Activated naive CD8-positive, alpha-beta T cell treated with anti-CD3 and anti-CD28 coated beads, Interleukin-2, amount 50 U/mL, for 24 hours (primary cell): ENCODE data around the gene ICAM1.
"Not testable (repeated sequence)": the region's sequence is repeated elsewhere in the genome, so short reads cannot be mapped to it uniquely, and the experiment has no call there.

Experiments used
- ATAC-seq: fragments of 150-1000 bp; cut with Tn5 transposase; one replicate; pipeline ENCODE4 v1.10.0; 2021
- DNase-seq: peaks from one replicate; pipeline ENCODE4 v3.0.0; 2021
- H3K27ac Mint-ChIP-seq: one replicate; pipeline ENCODE4 v1.8.0; 2021; ENCODE audit warnings: mild to moderate bottlenecking, mixed read lengths
- H3K27me3 Mint-ChIP-seq: one replicate; pipeline ENCODE4 v1.8.0; 2021; ENCODE audit warnings: mixed read lengths
- H3K36me3 Mint-ChIP-seq: one replicate; pipeline ENCODE4 v1.8.0; 2021; ENCODE audit warnings: low read depth, mixed read lengths
- H3K4me1 Mint-ChIP-seq: one replicate; pipeline ENCODE4 v1.8.0; 2021; ENCODE audit warnings: mixed read lengths
- H3K4me3 Mint-ChIP-seq: one replicate; pipeline ENCODE4 v1.8.0; 2021; ENCODE audit warnings: mild to moderate bottlenecking, moderate library complexity, mixed read lengths
- H3K9me3 Mint-ChIP-seq: one replicate; pipeline ENCODE4 v1.8.0; 2021; ENCODE audit warnings: mixed read lengths

ICAM1 gene

DNA sequence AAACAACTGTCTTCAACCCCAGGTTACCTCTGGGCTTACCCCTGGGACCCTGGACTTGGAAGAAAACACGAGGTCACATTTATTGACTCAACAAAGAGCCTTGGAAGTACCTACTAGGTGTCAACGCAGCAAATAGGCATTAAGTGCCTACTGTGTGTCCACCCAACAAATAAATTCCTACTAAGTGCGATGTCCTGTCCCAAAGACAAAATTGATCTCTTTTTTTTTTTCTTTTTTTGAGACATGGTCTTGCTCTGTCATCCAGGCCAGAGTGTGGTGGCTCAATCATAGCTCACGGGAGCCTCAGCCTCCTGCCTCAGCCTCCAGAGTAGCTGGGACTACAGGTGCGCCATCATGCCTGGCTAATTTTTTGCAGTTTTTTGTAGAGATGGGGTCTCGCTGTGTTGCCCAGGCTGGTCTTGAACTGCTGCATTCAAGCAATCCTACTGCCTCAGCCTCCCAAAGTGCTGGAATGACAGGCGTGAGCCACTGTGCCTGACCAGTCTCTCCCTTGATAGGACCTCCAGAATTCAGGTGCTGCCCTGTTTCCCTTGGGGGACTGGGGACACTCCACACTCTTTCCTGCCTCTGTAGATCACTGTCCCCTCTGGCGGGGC lies 39.2 kb upstream of the ICAM1 start:
- peak overlapping the region; percentile 71 for H3K4me3 Mint-ChIP-seq
- no peak for ATAC-seq
- H3K4me1 Mint-ChIP-seq = peaks cover 34% of the 10 kb centered on the region
- no peaks in the 10 kb centered on the region for H3K9me3 Mint-ChIP-seq
- no peak for DNase-seq
- no peaks in the 10 kb centered on the region for H3K36me3 Mint-ChIP-seq
- H3K27me3 Mint-ChIP-seq = no peaks in the 10 kb centered on the region
- peak overlapping the region; percentile 27 for H3K27ac Mint-ChIP-seq

- H3K27ac Mint-ChIP-seq = no peak overlapping the region
- ATAC-seq = no peak
Measured at GRCh38 chr19:10233946-10234345, 37.0 kb upstream of the ICAM1 start.

DNA sequence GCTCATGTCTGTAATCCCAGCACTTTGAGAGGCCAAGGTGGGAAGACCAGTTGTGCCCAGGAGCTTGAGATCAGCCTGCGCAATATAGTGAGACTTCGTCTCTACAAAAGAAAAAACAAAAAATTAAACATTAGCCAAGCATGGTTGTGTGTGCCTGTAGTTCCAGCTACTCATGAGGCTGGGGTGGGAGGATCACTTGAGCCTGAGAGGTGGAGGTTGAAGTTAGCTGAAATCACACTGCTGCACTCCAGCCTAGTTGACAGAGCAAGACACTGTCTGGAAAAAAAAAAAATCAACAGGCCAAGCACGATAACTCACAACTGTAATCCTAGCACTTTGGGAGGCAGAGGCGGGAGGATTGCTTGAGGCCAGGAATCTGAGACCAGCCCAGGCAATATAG lies 35.9 kb upstream of the ICAM1 start:
- ATAC-seq (no peak), DNase-seq (no peak)
- no peaks in the 10 kb centered on the region for H3K9me3 Mint-ChIP-seq
- peaks cover 35% of the 10 kb centered on the region for H3K4me1 Mint-ChIP-seq
- H3K27me3 Mint-ChIP-seq = no peaks in the 10 kb centered on the region
- H3K4me3 Mint-ChIP-seq = no peak overlapping the region
- H3K36me3 Mint-ChIP-seq = no peaks in the 10 kb centered on the region
- peak overlapping the region; percentile 98 for H3K27ac Mint-ChIP-seq

More at GRCh38 chr19:10233946-10234345, 37.0 kb upstream of the ICAM1 start:
- H3K36me3 Mint-ChIP-seq = no peaks in the 10 kb centered on the region
- H3K27me3 Mint-ChIP-seq = no peaks in the 10 kb centered on the region
- H3K4me3 Mint-ChIP-seq = no peak overlapping the region
- peaks cover 38% of the 10 kb centered on the region for H3K4me1 Mint-ChIP-seq
- H3K9me3 Mint-ChIP-seq = no peaks in the 10 kb centered on the region
- no peak for DNase-seq

- not testable (repeated sequence) for DNase-seq, ATAC-seq, H3K36me3 Mint-ChIP-seq, H3K4me3 Mint-ChIP-seq, H3K9me3 Mint-ChIP-seq, H3K27me3 Mint-ChIP-seq
- peaks cover 35% of the 10 kb centered on the region for H3K4me1 Mint-ChIP-seq
- H3K27ac Mint-ChIP-seq = peak overlapping the region; percentile 98
Measured at GRCh38 chr19:10235409-10235808, 35.5 kb upstream of the ICAM1 start.

- no peaks in the 10 kb centered on the region for H3K36me3 Mint-ChIP-seq
- no peak overlapping the region for H3K4me3 Mint-ChIP-seq
- H3K27ac Mint-ChIP-seq = no peak overlapping the region
- H3K27me3 Mint-ChIP-seq = no peaks in the 10 kb centered on the region
- DNase-seq (no peak), ATAC-seq (no peak)
- peaks cover 29% of the 10 kb centered on the region for H3K4me1 Mint-ChIP-seq
- no peaks in the 10 kb centered on the region for H3K9me3 Mint-ChIP-seq
Measured at GRCh38 chr19:10237702-10238101, 33.2 kb upstream of the ICAM1 start.

DNA sequence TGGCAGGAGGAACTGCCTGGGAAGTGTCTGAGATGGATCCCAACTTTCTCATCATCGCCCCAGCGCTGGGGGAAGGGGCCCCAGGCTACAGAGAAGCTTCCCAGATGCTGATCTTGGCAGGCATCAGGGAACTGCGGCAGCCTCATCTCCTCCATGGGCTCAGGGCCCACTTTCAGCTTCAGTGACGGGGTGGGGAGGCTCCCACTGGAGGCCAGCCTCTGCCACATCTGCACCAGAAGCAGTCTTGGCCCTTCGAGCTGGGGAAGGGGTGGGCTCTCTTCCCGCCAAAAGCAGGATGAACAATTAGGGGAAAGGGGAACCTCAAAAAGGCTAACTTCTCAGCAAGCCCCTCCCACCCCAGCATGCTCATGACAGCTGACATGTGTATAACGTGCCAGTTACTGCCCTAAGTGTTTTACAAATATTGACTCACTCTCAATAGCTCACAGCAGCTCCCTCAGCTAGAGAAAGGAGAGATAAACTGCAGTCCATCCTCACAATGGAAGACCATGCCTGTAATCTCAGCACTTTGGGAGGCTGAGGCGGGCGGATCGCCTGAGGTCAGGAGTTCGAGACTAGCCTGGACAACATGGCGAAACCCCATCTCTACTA lies 32.6 kb upstream of the ICAM1 start:
- H3K4me3 Mint-ChIP-seq = no peak overlapping the region
- DNase-seq = no peak
- no peaks in the 10 kb centered on the region for H3K9me3 Mint-ChIP-seq
- H3K36me3 Mint-ChIP-seq = no peaks in the 10 kb centered on the region
- ATAC-seq = no peak
- H3K27ac Mint-ChIP-seq = no peak overlapping the region
- no peaks in the 10 kb centered on the region for H3K27me3 Mint-ChIP-seq
- peaks cover 29% of the 10 kb centered on the region for H3K4me1 Mint-ChIP-seq

DNA sequence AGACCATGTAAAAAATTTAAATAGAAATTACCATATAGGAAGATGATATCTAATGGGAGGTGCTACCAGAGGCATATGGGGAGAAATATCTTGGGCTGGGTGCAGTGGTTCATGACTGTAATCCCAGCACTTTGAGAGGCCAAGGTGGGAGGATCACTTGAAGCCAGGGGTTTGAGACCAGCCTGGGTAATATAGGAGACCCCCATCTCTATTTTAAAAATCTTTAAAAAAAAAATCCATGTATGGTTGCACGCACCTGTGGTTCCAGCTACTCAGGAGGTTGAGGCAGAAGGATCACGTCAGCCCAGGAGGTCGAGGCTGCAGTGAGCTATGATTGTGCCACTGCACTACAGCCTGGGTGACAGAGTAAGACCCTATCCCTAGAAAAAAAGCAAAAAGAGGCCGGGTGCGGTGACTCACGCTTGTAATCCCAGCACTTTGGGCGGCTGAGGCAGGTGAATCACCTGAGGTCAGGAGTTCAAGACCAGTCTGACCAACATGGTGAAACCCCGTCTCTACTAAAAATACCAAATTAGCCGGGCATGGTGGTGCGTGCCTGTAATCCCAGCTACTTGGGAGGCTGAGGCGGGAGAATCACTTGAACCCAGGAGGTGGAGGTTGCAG lies 29.0 kb upstream of the ICAM1 start:
- not testable (repeated sequence) for H3K9me3 Mint-ChIP-seq, H3K27ac Mint-ChIP-seq, H3K36me3 Mint-ChIP-seq, H3K4me3 Mint-ChIP-seq, ATAC-seq, DNase-seq, H3K27me3 Mint-ChIP-seq
- H3K4me1 Mint-ChIP-seq = peaks cover 12% of the 10 kb centered on the region

DNA sequence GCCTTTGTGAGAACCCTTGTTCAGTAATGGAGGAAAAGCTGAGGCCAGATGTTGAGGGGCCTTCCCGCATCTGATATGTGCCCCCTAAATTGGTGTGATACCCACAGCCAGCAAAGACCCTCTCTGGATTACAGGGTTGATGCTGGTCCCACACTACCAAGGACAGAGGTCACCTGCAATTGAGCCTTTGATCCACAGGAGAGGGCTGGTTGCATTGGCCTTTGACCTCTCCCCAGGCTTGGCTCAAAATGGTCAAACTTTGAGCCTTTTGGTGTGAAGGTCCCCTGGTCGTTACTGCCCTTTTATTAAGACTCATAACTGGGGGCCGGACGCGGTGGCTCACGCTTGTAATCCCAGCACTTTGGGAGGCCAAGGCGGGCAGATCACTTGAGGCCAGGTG lies 27.3 kb upstream of the ICAM1 start:
- Mint-ChIP-seq H3K27ac (no peak overlapping the region), H3K4me1 (peaks cover 10% of the 10 kb centered on the region), H3K4me3 (no peak overlapping the region), H3K27me3 (no peaks in the 10 kb centered on the region), H3K36me3 (no peaks in the 10 kb centered on the region), H3K9me3 (no peaks in the 10 kb centered on the region)
- ATAC-seq (no peak), DNase-seq (no peak)

DNA sequence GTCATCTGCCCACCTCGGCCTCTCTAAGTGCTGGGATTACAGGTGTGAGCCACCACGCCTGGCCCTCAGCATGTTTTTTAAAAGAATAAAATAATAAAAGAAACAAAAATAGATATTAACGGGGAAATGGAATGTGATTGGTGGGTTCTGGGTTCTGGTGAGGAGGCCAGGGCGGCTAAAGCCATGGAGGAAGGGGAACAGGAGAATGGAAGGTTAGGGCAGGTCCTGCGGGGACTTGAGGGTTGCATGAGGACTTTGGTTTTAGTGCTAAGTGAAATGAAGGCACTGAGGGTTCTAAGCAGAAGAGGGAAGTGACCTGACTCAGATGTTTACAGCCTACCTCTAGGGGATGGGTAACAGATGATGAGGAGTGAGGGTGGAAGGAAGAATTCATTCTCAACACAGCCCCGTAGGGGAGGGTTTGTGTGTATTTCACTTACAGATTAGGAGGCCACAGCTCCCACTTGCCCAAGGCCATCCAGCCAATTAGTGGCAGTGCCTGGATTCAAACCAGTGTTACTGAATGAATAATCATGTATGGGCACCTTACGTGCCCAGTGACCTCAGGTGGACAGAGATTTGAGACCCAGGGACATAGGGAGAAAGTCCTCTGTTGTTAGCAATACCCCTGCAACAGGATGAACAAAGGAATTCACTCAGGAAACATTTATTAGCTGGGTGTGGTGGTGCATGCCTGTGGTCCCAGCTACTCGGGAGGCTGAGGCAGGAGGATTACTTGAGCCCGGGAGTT lies 25.6 kb upstream of the ICAM1 start:
- H3K4me1 Mint-ChIP-seq = peaks cover 3% of the 10 kb centered on the region
- ATAC-seq = no peak
- no peak for DNase-seq
- H3K4me3 Mint-ChIP-seq = no peak overlapping the region
- no peak overlapping the region for H3K27ac Mint-ChIP-seq
- H3K27me3 Mint-ChIP-seq = no peaks in the 10 kb centered on the region
- no peaks in the 10 kb centered on the region for H3K9me3 Mint-ChIP-seq
- H3K36me3 Mint-ChIP-seq = no peaks in the 10 kb centered on the region

DNA sequence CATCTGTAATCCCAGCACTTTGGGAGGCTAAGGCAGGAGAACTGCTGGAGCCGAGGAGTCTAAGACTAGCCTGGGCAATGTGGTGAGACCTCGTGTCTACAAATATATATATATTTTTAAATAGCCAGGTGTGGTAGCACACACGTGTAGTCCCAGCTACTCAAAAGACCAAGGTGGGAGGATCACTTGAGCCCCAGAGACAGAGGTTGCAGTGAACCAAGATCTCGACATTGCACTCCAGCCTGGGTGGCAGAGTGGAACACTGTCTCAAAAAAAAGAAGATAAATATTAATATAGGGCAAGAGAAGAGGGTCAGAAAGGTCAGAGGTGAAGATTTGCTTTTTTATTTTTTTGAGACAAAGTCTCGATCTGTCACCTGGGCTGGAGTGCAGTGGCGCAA lies 24.4 kb upstream of the ICAM1 start:
- H3K9me3 Mint-ChIP-seq = no peaks in the 10 kb centered on the region
- DNase-seq = no peak
- no peak for ATAC-seq
- H3K36me3 Mint-ChIP-seq = no peaks in the 10 kb centered on the region
- H3K4me1 Mint-ChIP-seq = peaks cover 6% of the 10 kb centered on the region
- no peak overlapping the region for H3K4me3 Mint-ChIP-seq
- H3K27me3 Mint-ChIP-seq = no peaks in the 10 kb centered on the region
- H3K27ac Mint-ChIP-seq = no peak overlapping the region

DNA sequence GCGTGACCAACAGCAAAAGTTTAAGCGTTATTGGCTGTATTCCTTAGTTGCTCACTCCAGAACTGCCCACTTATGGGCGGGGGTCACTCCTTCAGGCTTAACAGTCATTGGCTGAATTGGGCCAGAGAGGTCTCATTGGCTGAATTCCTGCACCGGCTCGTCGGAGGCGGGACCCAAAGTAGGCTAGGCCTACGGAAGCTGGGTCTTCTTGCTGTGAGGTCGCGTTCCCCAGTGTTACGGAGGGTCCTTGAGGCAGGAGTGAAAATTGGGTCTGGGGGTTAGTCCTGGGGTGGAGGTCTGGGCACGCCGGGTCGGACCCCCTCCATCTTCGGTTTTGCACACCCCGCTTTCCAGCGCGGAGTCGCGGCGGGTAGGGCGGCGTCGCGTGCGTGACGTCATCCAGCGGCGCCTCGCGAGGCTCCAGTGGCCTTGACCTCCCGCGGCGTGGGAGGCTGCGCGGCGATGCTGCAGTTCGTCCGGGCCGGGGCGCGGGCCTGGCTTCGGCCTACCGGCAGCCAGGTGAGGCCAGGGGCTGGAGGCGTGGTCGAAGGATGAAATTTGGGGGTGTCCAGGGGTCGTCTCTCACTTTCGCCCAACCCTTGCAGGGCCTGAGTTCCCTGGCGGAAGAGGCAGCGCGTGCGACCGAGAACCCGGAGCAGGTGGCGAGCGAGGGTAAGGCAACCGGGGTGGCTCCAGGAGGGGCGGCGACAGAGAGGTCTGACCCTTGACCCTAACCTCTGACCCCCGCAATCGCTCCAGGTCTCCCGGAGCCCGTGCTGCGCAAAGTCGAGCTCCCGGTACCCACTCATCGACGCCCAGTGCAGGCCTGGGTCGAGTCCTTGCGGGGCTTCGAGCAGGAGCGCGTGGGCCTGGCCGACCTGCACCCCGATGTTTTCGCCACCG lies 18.9 kb upstream of the ICAM1 start, which contains the start of gene MRPL4:
Gene MRPL4, plus strand, starts transcription at position 423 of the 903 bp plus-strand sequence. Its CDS starts 40 bp downstream, at position 463.
- peak; percentile 97 for ATAC-seq
- peaks cover 36% of the 10 kb centered on the region for H3K36me3 Mint-ChIP-seq
- H3K4me3 Mint-ChIP-seq = peak within 1 kb of the TSS; percentile 97
- no peaks in the 10 kb centered on the region for H3K27me3 Mint-ChIP-seq
- peaks cover 28% of the 10 kb centered on the region for H3K4me1 Mint-ChIP-seq
- peak within 1 kb of the TSS; percentile 97 for H3K27ac Mint-ChIP-seq
- H3K9me3 Mint-ChIP-seq = no peaks in the 10 kb centered on the region
- peak; percentile 93 for DNase-seq

DNA sequence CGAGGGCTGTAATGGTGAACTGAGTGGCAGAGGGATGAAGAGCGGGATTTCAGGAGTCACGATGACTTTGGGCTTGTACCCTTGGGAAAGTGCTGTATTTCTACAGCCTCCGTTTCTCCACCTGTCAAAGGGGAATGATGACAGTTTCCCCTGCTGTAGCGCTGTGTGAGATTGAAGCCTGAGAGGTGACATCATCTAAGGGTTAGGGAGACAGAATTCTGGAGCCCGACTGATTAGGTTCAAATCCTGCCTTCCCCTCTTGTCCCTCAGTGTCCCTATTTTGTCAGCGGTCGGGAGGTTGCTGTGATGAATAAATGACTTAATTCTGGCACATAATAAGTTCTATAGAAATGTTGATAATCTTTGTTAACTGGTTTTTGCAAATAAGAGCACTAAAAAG lies 18.2 kb upstream of the ICAM1 start:
- H3K9me3 Mint-ChIP-seq = no peaks in the 10 kb centered on the region
- H3K36me3 Mint-ChIP-seq = peaks cover 43% of the 10 kb centered on the region
- H3K4me1 Mint-ChIP-seq = peaks cover 32% of the 10 kb centered on the region
- DNase-seq = no peak
- H3K27ac Mint-ChIP-seq = peak overlapping the region; percentile 97
- H3K27me3 Mint-ChIP-seq = no peaks in the 10 kb centered on the region
- no peak for ATAC-seq
- H3K4me3 Mint-ChIP-seq = peak overlapping the region; percentile 97

- H3K27ac Mint-ChIP-seq = peak overlapping the region; percentile 62
- peak overlapping the region; percentile 43 for H3K4me3 Mint-ChIP-seq
- DNase-seq (no peak), ATAC-seq (no peak)
- peaks cover 54% of the 10 kb centered on the region for H3K36me3 Mint-ChIP-seq
- peaks cover 40% of the 10 kb centered on the region for H3K4me1 Mint-ChIP-seq
- no peaks in the 10 kb centered on the region for H3K9me3 Mint-ChIP-seq
- no peaks in the 10 kb centered on the region for H3K27me3 Mint-ChIP-seq
Measured at GRCh38 chr19:10254244-10254643, 16.7 kb upstream of the ICAM1 start.

GRCh38 chr19:10255358-10255757 lies 15.6 kb upstream of the ICAM1 start:
- Mint-ChIP-seq H3K27me3 (no peaks in the 10 kb centered on the region), H3K27ac (peak overlapping the region; percentile 31), H3K36me3 (peaks cover 54% of the 10 kb centered on the region), H3K9me3 (no peaks in the 10 kb centered on the region), H3K4me1 (peaks cover 47% of the 10 kb centered on the region), H3K4me3 (no peak overlapping the region)
- DNase-seq = no peak
- no peak for ATAC-seq
